CD4-positive, alpha-beta memory T cell (primary cell): Measurements from ENCODE around the gene SLC17A3. TPM values are rescaled to one million over a fixed set of nuclear protein-coding genes. Genes with fewer than 3 reads are reported as not detected.

Experiments
- CTCF ChIA-PET: fragments of 350-600 bp; sonication (Branson Sonifier 250); formaldehyde crosslinking; loops from one replicate; lab custom pipeline; 2021; ENCODE audit warnings: inconsistent platforms; ENCODE audit not compliant: partially characterized antibody; lab: Charles Lee
- POLR2A ChIA-PET: fragments of 350-600 bp; sonication (Branson Sonifier 250); formaldehyde crosslinking; loops from one replicate; lab custom pipeline; 2021; ENCODE audit not compliant: partially characterized antibody; lab: Charles Lee
- DNase-seq, 5 donors: peaks; one replicate each; pipeline versions ENCODE4 v3.0.0 to v3.0.0-alpha.2; 2020 to 2022; ENCODE audit warnings: mixed read lengths in 1 of 5
- H3K27ac ChIP-seq: one replicate; pipeline ENCODE4 v1.7.0; 2013; ENCODE audit warnings: low read depth, low read length
- H3K27me3 ChIP-seq: 2 replicates; pipeline ENCODE4 v1.7.0; 2013; ENCODE audit warnings: mild to moderate bottlenecking, low read length, moderate library complexity; ENCODE audit not compliant: insufficient read depth
- H3K36me3 ChIP-seq: 2 replicates; pipeline ENCODE4 v1.7.0; 2013; ENCODE audit warnings: mild to moderate bottlenecking, low read length, moderate library complexity; ENCODE audit not compliant: insufficient read depth
- H3K4me1 ChIP-seq: 2 replicates; pipeline ENCODE4 v1.7.0; 2013; ENCODE audit warnings: mild to moderate bottlenecking, low read length, moderate library complexity; ENCODE audit not compliant: insufficient read depth
- H3K4me3 ChIP-seq, 2 donors: one replicate each; pipeline ENCODE4 v1.7.0; 2013; ENCODE audit warnings: low read length in 2 of 2, mild to moderate bottlenecking in 1 of 2
- H3K9me3 ChIP-seq, 2 donors: one replicate each; pipeline ENCODE4 v1.7.0; 2013; ENCODE audit warnings: low read length in 2 of 2, control low read depth in 1 of 2; ENCODE audit not compliant: control insufficient read depth in 1 of 2
- H3K27ac Mint-ChIP-seq, 7 donors: one replicate each; pipeline ENCODE4 v1.8.0; 2020 to 2021; ENCODE audit warnings: mixed read lengths in 7 of 7, mild to moderate bottlenecking in 6 of 7, inconsistent platforms in 3 of 7, moderate library complexity in 3 of 7
- H3K27me3 Mint-ChIP-seq, 2 donors: one replicate each; pipeline ENCODE4 v1.8.0; 2020 to 2021; ENCODE audit warnings: mixed read lengths in 2 of 2
- H3K36me3 Mint-ChIP-seq, 2 donors: one replicate each; pipeline ENCODE4 v1.8.0; 2020 to 2021; ENCODE audit warnings: mixed read lengths in 2 of 2, inconsistent platforms in 1 of 2, mild to moderate bottlenecking in 1 of 2
- H3K4me1 Mint-ChIP-seq, 4 donors: one replicate each; pipeline ENCODE4 v1.8.0; 2020 to 2021; ENCODE audit warnings: mixed read lengths in 4 of 4, mild to moderate bottlenecking in 1 of 4
- H3K4me3 Mint-ChIP-seq, 8 donors: one replicate each; pipeline ENCODE4 v1.8.0; 2020 to 2021; ENCODE audit warnings: mixed read lengths in 8 of 8, mild to moderate bottlenecking in 7 of 8, moderate library complexity in 6 of 8, inconsistent platforms in 3 of 8
- H3K9me3 Mint-ChIP-seq, 8 donors: one replicate each; pipeline ENCODE4 v1.8.0; 2020 to 2021; ENCODE audit warnings: mixed read lengths in 8 of 8, mild to moderate bottlenecking in 5 of 8, inconsistent platforms in 3 of 8, moderate library complexity in 1 of 8
- intact Hi-C: fragments of 100-400 bp; cut with micrococcal nuclease; formaldehyde crosslinking; loops from one replicate; pipeline ENCODE4 v1.15.1; 2023
- polyA plus RNA-seq, 2 donors: library from polyadenylated mRNA; unstranded; fragments of 300-500 nt; fragmentation: Illumina TruSeq; gene quantifications; one replicate each; pipeline ENCODE4 v1.2.3, GENCODE V29; 2021
- total RNA-seq, 2 experiments: library from RNA; stranded (reverse); gene quantifications; one replicate each; pipeline ENCODE4 v1.2.3, GENCODE V29; 2021

SLC17A3 gene
- total and polyA plus RNA-seq, 4 experiments from 2014 or later, result 0.75 to 1.00 (median 0.81) TPM; not detected in 1

GRCh38 chr6:25882051-25882496 lies 8.0 kb upstream of the SLC17A3 start:
- peaks cover under 1 to 8% (median 4%) of the 10 kb centered on the region in 4 donors for H3K4me1 Mint-ChIP-seq
- no peaks in the 10 kb centered on the region for H3K36me3 Mint-ChIP-seq
- H3K27ac ChIP-seq, result peak overlapping the region; percentile 31

GRCh38 chr6:25880601-25881000 lies 6.6 kb upstream of the SLC17A3 start:
- ChIA-PET CTCF (interaction anchor here (0.7 to 5.6 kb wide), 5 partner anchors 15 to 161 kb away, joined by 3 to 84 read pairs (median 3); no protein-coding TSS in a partner anchor), POLR2A (no interaction called here)
- Mint-ChIP-seq H3K4me1 (peaks cover 5 to 19% (median 6%) of the 10 kb centered on the region in 4 donors), H3K27ac (no peak overlapping the region), H3K4me3 (no peak overlapping the region), H3K9me3 (peaks cover 0 to 3% (median 0%) of the 10 kb centered on the region in 8 donors), H3K27me3 (peaks cover 0 to 2% of the 10 kb centered on the region in 2 donors), H3K36me3 (no peaks in the 10 kb centered on the region)
- no peak for DNase-seq
- Histone ChIP-seq H3K9me3 (no peaks in the 10 kb centered on the region), H3K27ac (no peak overlapping the region), H3K4me1 (peaks cover 7% of the 10 kb centered on the region), H3K36me3 (no peaks in the 10 kb centered on the region), H3K4me3 (no peak overlapping the region), H3K27me3 (no peaks in the 10 kb centered on the region)
- intact Hi-C loops, result loop anchor here (5.0 kb wide), 1 partner anchor 112 kb away; no protein-coding TSS in a partner anchor

More at GRCh38 chr6:25882051-25882496, 8.0 kb upstream of the SLC17A3 start:
- no peaks in the 10 kb centered on the region for H3K9me3 ChIP-seq
- DNase-seq, result peak in 3 of 5 donors; percentile 45 to 73 (median 63)
- Mint-ChIP-seq H3K27ac (peak overlapping the region in 5 of 7 donors; percentile 63 to 97 (median 91)), H3K27me3 (peaks cover 0 to 2% of the 10 kb centered on the region in 2 donors), H3K9me3 (peaks cover 0 to 3% (median 0%) of the 10 kb centered on the region in 8 donors), H3K4me3 (peak overlapping the region in 5 of 8 donors; percentile 86 to 94 (median 90))
- POLR2A ChIA-PET, result interaction anchor here (0.7 to 1.5 kb wide), 11 partner anchors 9 to 164 kb away, joined by 3 to 14 read pairs (median 4); partner anchors contain the start of gene TRIM38
- CTCF ChIA-PET, result interaction anchor here (0.6 to 5.6 kb wide), 32 partner anchors 9 to 182 kb away, joined by 3 to 84 read pairs (median 4); partner anchors contain the start of gene SLC17A3
- H3K4me3 ChIP-seq, result peak overlapping the region in 1 of 2 donors; percentile 44
- no peaks in the 10 kb centered on the region for H3K27me3 ChIP-seq
- intact Hi-C loops, result loop anchor here (1.0 to 5.0 kb wide), 2 partner anchors 94 to 110 kb away; no protein-coding TSS in a partner anchor
- no peaks in the 10 kb centered on the region for H3K36me3 ChIP-seq
- no peaks in the 10 kb centered on the region for H3K4me1 ChIP-seq

- CTCF ChIA-PET, result interaction anchor here (0.9 to 5.6 kb wide), 2 partner anchors 90 to 114 kb away, joined by 3 to 84 read pairs; no protein-coding TSS in a partner anchor
- H3K9me3 Mint-ChIP-seq, result peaks cover 0 to 3% (median 0%) of the 10 kb centered on the region in 8 donors
- no peaks in the 10 kb centered on the region for H3K27me3 ChIP-seq
- peaks cover 0 to 2% of the 10 kb centered on the region in 2 donors for H3K27me3 Mint-ChIP-seq
- peak overlapping the region in 1 of 7 donors; percentile 53 for H3K27ac Mint-ChIP-seq
- no peaks in the 10 kb centered on the region for H3K36me3 ChIP-seq
- DNase-seq, result no peak
- peaks cover 12 to 36% (median 18%) of the 10 kb centered on the region in 4 donors for H3K4me1 Mint-ChIP-seq
- no peak overlapping the region for H3K27ac ChIP-seq
- no peaks in the 10 kb centered on the region for H3K9me3 ChIP-seq
- H3K4me3 ChIP-seq, result no peak overlapping the region
- peaks cover 23% of the 10 kb centered on the region for H3K4me1 ChIP-seq
- POLR2A ChIA-PET, result no interaction called here
- peak overlapping the region in 1 of 8 donors; percentile 16 for H3K4me3 Mint-ChIP-seq
- intact Hi-C loops, result no loop called here
- H3K36me3 Mint-ChIP-seq, result no peaks in the 10 kb centered on the region
Observed at GRCh38 chr6:25878721-25879322, 4.8 kb upstream of the SLC17A3 start.

- POLR2A ChIA-PET, result interaction anchor here (1.8 kb wide), 1 partner anchor 11 kb away, joined by 6 read pairs; no protein-coding TSS in a partner anchor
- peaks cover 0 to 2% of the 10 kb centered on the region in 2 donors for H3K27me3 Mint-ChIP-seq
Observed at GRCh38 chr6:25875926-25876602, 2.0 kb upstream of the SLC17A3 start.

DNA sequence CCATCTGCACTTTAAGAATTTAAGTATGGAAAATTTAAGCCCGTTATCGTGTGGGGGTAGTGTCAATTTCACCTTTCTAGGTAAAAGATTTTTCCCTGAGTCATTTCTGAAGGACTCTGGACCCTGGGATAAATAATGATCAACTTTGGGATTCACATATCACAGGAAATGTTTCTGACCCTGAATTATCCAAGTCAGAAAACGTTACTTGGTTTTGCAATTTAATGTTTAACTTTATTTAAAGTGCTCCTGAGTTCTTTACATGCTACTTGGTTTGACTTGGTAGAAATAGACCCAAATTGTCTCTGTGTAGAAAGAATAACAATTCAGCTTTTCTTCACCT lies 1.5 kb upstream of the SLC17A3 start:
- H3K27ac Mint-ChIP-seq, result no peak overlapping the region
- no peak overlapping the region for H3K4me3 Mint-ChIP-seq
- peaks cover 0 to 3% (median 0%) of the 10 kb centered on the region in 8 donors for H3K9me3 Mint-ChIP-seq
- H3K4me1 Mint-ChIP-seq, result peaks cover 19 to 44% (median 34%) of the 10 kb centered on the region in 4 donors
- Histone ChIP-seq H3K4me1 (peaks cover 35% of the 10 kb centered on the region), H3K27ac (no peak overlapping the region), H3K9me3 (no peaks in the 10 kb centered on the region), H3K4me3 (no peak overlapping the region), H3K36me3 (no peaks in the 10 kb centered on the region), H3K27me3 (no peaks in the 10 kb centered on the region)
- intact Hi-C loops, result loop anchor here (1.0 kb wide), 1 partner anchor 9 kb away; no protein-coding TSS in a partner anchor
- no peak for DNase-seq
- H3K27me3 Mint-ChIP-seq, result peaks cover 0 to 2% of the 10 kb centered on the region in 2 donors
- H3K36me3 Mint-ChIP-seq, result no peaks in the 10 kb centered on the region
- CTCF ChIA-PET, result interaction anchor here (1.6 to 2.3 kb wide), 3 partner anchors 16 to 117 kb away, joined by 4 to 10 read pairs (median 5); no protein-coding TSS in a partner anchor
- POLR2A ChIA-PET, result interaction anchor here (1.8 kb wide), 1 partner anchor 10 kb away, joined by 6 read pairs; no protein-coding TSS in a partner anchor

More at GRCh38 chr6:25875926-25876602, 2.0 kb upstream of the SLC17A3 start:
- intact Hi-C loops, result loop anchor here (1.0 kb wide), 1 partner anchor 10 kb away; no protein-coding TSS in a partner anchor
- H3K36me3 Mint-ChIP-seq, result no peaks in the 10 kb centered on the region
- H3K27ac ChIP-seq, result no peak overlapping the region
- no peaks in the 10 kb centered on the region for H3K36me3 ChIP-seq
- no peak overlapping the region for H3K4me3 Mint-ChIP-seq
- CTCF ChIA-PET, result interaction anchor here (2.3 kb wide), 1 partner anchor 88 kb away, joined by 10 read pairs; no protein-coding TSS in a partner anchor
- peaks cover 35% of the 10 kb centered on the region for H3K4me1 ChIP-seq
- no peaks in the 10 kb centered on the region for H3K9me3 ChIP-seq
- no peaks in the 10 kb centered on the region for H3K27me3 ChIP-seq
- no peak for DNase-seq
- peak overlapping the region in 1 of 7 donors; percentile 22 for H3K27ac Mint-ChIP-seq
- no peak overlapping the region for H3K4me3 ChIP-seq
- H3K9me3 Mint-ChIP-seq, result peaks cover 0 to 3% (median 0%) of the 10 kb centered on the region in 8 donors
- H3K4me1 Mint-ChIP-seq, result peaks cover 19 to 44% (median 34%) of the 10 kb centered on the region in 4 donors

DNA sequence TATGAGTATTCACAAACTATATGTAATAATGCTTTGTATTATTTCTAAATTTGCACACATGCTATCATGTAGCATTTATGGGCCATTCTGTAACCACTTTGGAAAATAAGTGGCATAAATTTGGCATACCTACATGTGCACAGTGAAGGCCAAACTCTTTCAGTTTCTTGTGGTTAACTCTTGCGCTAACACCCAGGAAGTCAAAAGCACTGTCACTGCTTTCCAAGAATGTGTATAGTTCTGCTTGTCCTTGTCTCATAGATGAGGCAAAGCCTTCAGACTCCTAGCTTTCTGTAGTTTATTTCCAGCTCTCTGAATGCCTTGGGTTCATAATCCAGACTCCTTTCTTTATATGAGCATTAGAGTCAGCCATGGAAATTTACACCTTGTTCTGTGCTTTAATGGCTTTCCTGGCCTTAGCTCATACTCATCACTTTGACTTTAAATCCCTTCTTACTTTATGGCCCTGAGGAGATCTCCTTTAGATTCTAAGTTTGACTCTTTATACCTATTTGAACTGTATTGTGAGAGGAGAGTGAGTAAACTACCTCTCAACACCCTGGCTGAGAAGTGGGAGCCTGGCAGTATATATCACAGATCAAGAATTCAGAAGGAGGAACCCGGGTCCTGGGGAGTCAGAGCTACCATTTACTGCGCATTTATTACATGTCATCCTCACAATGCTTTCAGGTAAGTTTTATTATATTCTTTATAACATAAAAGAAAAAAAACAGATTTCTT lies 949 bp upstream of the SLC17A3 start:
- POLR2A ChIA-PET, result interaction anchor here (1.8 to 2.5 kb wide), 2 partner anchors 9 to 11 kb away, joined by 6 to 11 read pairs; no protein-coding TSS in a partner anchor
- Mint-ChIP-seq H3K4me3 (peak overlapping the region in 6 of 8 donors; percentile 5 to 44 (median 26)), H3K9me3 (peaks cover 0 to 3% (median 0%) of the 10 kb centered on the region in 8 donors), H3K4me1 (peaks cover 19 to 44% (median 35%) of the 10 kb centered on the region in 4 donors), H3K27ac (peak overlapping the region in 6 of 7 donors; percentile 0 to 86 (median 74)), H3K36me3 (no peaks in the 10 kb centered on the region), H3K27me3 (no peaks in the 10 kb centered on the region)
- CTCF ChIA-PET, result interaction anchor here (1.6 to 2.3 kb wide), 3 partner anchors 17 to 118 kb away, joined by 4 to 10 read pairs (median 5); no protein-coding TSS in a partner anchor
- DNase-seq, result peak in 4 of 5 donors; percentile 19 to 33 (median 29)
- intact Hi-C loops, result loop anchor here (1.0 kb wide), 1 partner anchor 9 kb away; no protein-coding TSS in a partner anchor
- H3K27ac ChIP-seq, result no peak overlapping the region
- H3K27me3 ChIP-seq, result no peaks in the 10 kb centered on the region
- no peaks in the 10 kb centered on the region for H3K9me3 ChIP-seq
- no peaks in the 10 kb centered on the region for H3K36me3 ChIP-seq
- H3K4me3 ChIP-seq, result no peak overlapping the region
- peaks cover 35% of the 10 kb centered on the region for H3K4me1 ChIP-seq
